Caco-2 (cell line): ENCODE measurements around the gene SLC25A29. TPM values are rescaled to one million over a fixed set of nuclear protein-coding genes. Genes with fewer than 3 reads are reported as not detected.
"Not testable (repeated sequence)": the region's sequence is repeated elsewhere in the genome, so short reads cannot be mapped to it uniquely, and the experiment has no call there.

ENCODE experiments used
- BruUV-seq: library from RNA; stranded (reverse); fragments of 400-500 nt; replicated peaks from 2 replicates; lab custom pipeline; 2021; lab: Mats Ljungman, UMichigan
- CTCF ChIA-PET: fragments of 300-600 bp; sonication (Branson Sonifier 250); formaldehyde crosslinking; loops from one replicate; lab custom pipeline; 2022; ENCODE audit warnings: antibody characterized with exemption; lab: Charles Lee
- POLR2A ChIA-PET: fragments of 300-600 bp; sonication (Branson Sonifier 250); formaldehyde crosslinking; loops from one replicate; lab custom pipeline; 2022; ENCODE audit warnings: antibody characterized with exemption; lab: Charles Lee
- DNase-seq, 2 experiments: peaks; one replicate each; pipeline versions ENCODE4 v3.0.0 to v3.0.0-alpha.2; 2020 to 2022
- H3K27me3 ChIP-seq: replicated peaks from 2 replicates; pipeline ENCODE4 v1.6.0; 2011; ENCODE audit warnings: low read length; ENCODE audit not compliant: control insufficient read depth, insufficient read depth
- H3K36me3 ChIP-seq: 2 replicates; pipeline ENCODE4 v1.5.1; 2011; ENCODE audit warnings: low read length; ENCODE audit not compliant: control insufficient read depth, insufficient read depth
- H3K4me1 ChIP-seq: fragments of 250-450 bp; sonication (Bioruptor Pico); 2 replicates; pipeline ENCODE4 v1.5.1; 2020; ENCODE audit warnings: mild to moderate bottlenecking
- H3K4me3 ChIP-seq: 2 replicates; pipeline ENCODE4 v1.5.1; 2011; ENCODE audit warnings: low read depth, mild to moderate bottlenecking, control low read depth, low read length
- H3K9me3 ChIP-seq: fragments of 250-450 bp; sonication (Bioruptor Pico); 2 replicates; pipeline ENCODE4 v1.5.1; 2020; ENCODE audit warnings: mild to moderate bottlenecking, moderate library complexity
- H3K27ac Mint-ChIP-seq: one replicate; pipeline ENCODE4 v1.8.0; 2022; ENCODE audit warnings: mixed read lengths; ENCODE audit not compliant: unreplicated experiment
- H3K27me3 Mint-ChIP-seq: one replicate; pipeline ENCODE4 v1.8.0; 2022; ENCODE audit warnings: mixed read lengths; ENCODE audit not compliant: insufficient read depth, unreplicated experiment
- H3K36me3 Mint-ChIP-seq: one replicate; pipeline ENCODE4 v1.8.0; 2022; ENCODE audit warnings: mild to moderate bottlenecking, mixed read lengths; ENCODE audit not compliant: insufficient read depth, unreplicated experiment
- H3K4me1 Mint-ChIP-seq: one replicate; pipeline ENCODE4 v1.8.0; 2022; ENCODE audit warnings: low read depth, mixed read lengths; ENCODE audit not compliant: unreplicated experiment
- H3K4me3 Mint-ChIP-seq: one replicate; pipeline ENCODE4 v1.8.0; 2022; ENCODE audit warnings: mild to moderate bottlenecking, moderate library complexity, mixed read lengths; ENCODE audit not compliant: unreplicated experiment
- H3K9me3 Mint-ChIP-seq: one replicate; pipeline ENCODE4 v1.8.0; 2022; ENCODE audit warnings: mixed read lengths; ENCODE audit not compliant: unreplicated experiment
- CTCF ChIP-seq, 2 experiments: fragments of 200-600 bp in 1 of 2; IDR thresholded peaks; 1 replicate in 1 of 2; 2 replicates in 1 of 2; pipeline versions ENCODE4 v1.5.1 to v1.8.0; 2011 to 2022; ENCODE audit warnings: antibody characterized with exemption in 1 of 2, control low read depth in 1 of 2, inconsistent platforms in 1 of 2, low read depth in 1 of 2, low read length in 1 of 2, mild to moderate bottlenecking in 1 of 2, moderate library complexity in 1 of 2; ENCODE audit not compliant: insufficient read depth in 1 of 2, severe bottlenecking in 1 of 2, unreplicated experiment in 1 of 2
- intact Hi-C: fragments of 100-400 bp; cut with micrococcal nuclease; formaldehyde crosslinking; loops from one replicate; pipeline ENCODE4 v1.10.0; 2022; ENCODE audit not compliant: unreplicated experiment
- total RNA-seq: library from RNA; stranded (reverse); gene quantifications from 2 replicates; pipeline ENCODE4 v1.2.3, GENCODE V29; 2022

The SLC25A29 gene
- total RNA-seq, 1 experiment from 2014 or later = 28.5 TPM

DNA sequence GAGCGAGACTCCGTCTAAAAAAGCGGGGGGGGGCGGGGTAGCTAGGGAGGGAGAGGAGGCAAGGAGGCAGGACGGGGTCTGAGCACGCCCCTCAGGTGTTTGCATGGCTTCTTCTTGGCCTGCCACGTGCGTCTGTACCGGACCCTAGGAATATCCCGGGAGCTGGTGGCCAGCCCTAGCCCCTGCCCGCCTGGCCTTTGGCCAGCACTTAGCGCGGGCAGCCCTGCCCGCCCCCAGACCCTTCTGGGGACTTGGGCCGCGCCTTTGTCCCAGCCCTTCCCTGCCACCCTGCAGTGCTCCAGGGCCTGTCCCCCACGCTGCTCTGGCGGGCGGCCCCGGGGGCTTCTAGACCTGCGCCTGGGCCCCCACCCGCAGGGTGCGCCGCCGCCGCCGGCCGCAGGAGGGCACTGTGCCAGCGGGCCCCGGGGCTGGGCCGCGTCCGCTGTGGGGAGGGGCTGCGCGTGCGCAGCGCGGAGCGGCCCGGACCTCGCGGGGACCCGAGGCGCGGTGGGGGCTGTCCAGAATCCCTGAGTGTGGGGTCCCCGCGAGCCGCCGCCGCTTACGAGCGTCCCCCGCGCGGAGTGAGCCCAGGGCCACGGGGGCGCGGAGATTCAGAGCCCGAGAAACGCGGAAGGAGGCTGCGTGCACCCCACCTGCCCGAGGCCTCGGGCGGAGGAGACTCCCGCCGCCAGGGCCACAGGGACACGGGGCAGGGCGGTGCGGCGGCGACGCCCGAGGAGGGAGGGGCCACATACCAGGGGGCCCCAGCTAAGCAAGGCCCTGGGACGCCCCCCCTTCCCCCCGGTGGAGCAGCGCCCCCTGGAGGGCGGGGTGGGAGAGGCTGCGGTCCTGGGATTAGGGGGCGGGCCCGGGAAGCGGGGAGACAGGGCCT is 21.0 kb downstream of the SLC25A29 start:
- POLR2A ChIA-PET = interaction anchor here (0.6 kb wide), 1 partner anchor 78 kb away, joined by 3 read pairs; no protein-coding TSS in a partner anchor
- no peaks in the 10 kb centered on the region for H3K27me3 Mint-ChIP-seq

GRCh38 chr14:100283984-100284881 is 22.0 kb downstream of the SLC25A29 start:
- no peaks in the 10 kb centered on the region for H3K9me3 ChIP-seq
- Mint-ChIP-seq H3K36me3 (peaks cover 52% of the 10 kb centered on the region), H3K27ac (no peak overlapping the region), H3K4me1 (peaks cover 13% of the 10 kb centered on the region), H3K9me3 (no peaks in the 10 kb centered on the region), H3K4me3 (peak overlapping the region; percentile 72), H3K27me3 (no peaks in the 10 kb centered on the region)
- H3K4me3 ChIP-seq = no peak overlapping the region
- H3K36me3 ChIP-seq = no peaks in the 10 kb centered on the region
- no peak for TF ChIP-seq CTCF (IDR thresholded peaks at IDR 0.05; ENCODE audit: insufficient read depth in 1 of 2, low read depth in 1 of 2, low read length in 1 of 2, severe bottlenecking in 1 of 2, unreplicated experiment in 1 of 2)
- TSS peak; percentile 50 for BruUV-seq
- intact Hi-C loops = no loop called here
- no peak for DNase-seq
- CTCF ChIA-PET = interaction anchor here (1.0 to 1.8 kb wide), 3 partner anchors 17 to 93 kb away, joined by 3 to 6 read pairs (median 3); no protein-coding TSS in a partner anchor
- POLR2A ChIA-PET = interaction anchor here (0.6 kb wide), 1 partner anchor 1525 kb away, joined by 6 read pairs; no protein-coding TSS in a partner anchor
- no peaks in the 10 kb centered on the region for H3K27me3 ChIP-seq
- H3K4me1 ChIP-seq = 0 out of 2 replicates have a peak, but pooled peaks cover 5% of the 10 kb centered on the region

More for the DNA sequence above, 21.0 kb downstream of the SLC25A29 start:
- Histone ChIP-seq H3K36me3 (no peaks in the 10 kb centered on the region), H3K9me3 (no peaks in the 10 kb centered on the region), H3K27me3 (no peaks in the 10 kb centered on the region), H3K4me1 (0 out of 2 replicates have a peak, but pooled peaks cover 5% of the 10 kb centered on the region), H3K4me3 (peak overlapping the region; percentile 84)
- peaks cover 45% of the 10 kb centered on the region for H3K36me3 Mint-ChIP-seq
- no TSS peak for BruUV-seq
- DNase-seq = peak; percentile 72 to 88
- H3K9me3 Mint-ChIP-seq = no peaks in the 10 kb centered on the region
- peak; percentile 65 to 89 for TF ChIP-seq CTCF (IDR thresholded peaks at IDR 0.05; ENCODE audit: insufficient read depth in 1 of 2, low read depth in 1 of 2, low read length in 1 of 2, severe bottlenecking in 1 of 2, unreplicated experiment in 1 of 2)
- peaks cover 6% of the 10 kb centered on the region for H3K4me1 Mint-ChIP-seq
- peak overlapping the region; percentile 68 for H3K27ac Mint-ChIP-seq
- intact Hi-C loops = loop anchor here (1.0 kb wide), 2 partner anchors 14 to 92 kb away; no protein-coding TSS in a partner anchor
- H3K4me3 Mint-ChIP-seq = peak overlapping the region; percentile 72
- CTCF ChIA-PET = interaction anchor here (0.6 to 1.8 kb wide), 9 partner anchors 18 to 1067 kb away, joined by 3 to 6 read pairs (median 3); no protein-coding TSS in a partner anchor

- H3K9me3 ChIP-seq, DNase-seq, intact Hi-C loops, H3K9me3 Mint-ChIP-seq, H3K4me3 ChIP-seq, H3K36me3 ChIP-seq, H3K4me3 Mint-ChIP-seq, H3K27me3 Mint-ChIP-seq, H3K27me3 ChIP-seq, BruUV-seq, H3K4me1 ChIP-seq, H3K27ac Mint-ChIP-seq: not testable (repeated sequence)
- CTCF ChIA-PET = interaction anchor here (1.2 to 1.8 kb wide), 2 partner anchors 43 to 94 kb away, joined by 3 to 6 read pairs; no protein-coding TSS in a partner anchor
- H3K36me3 Mint-ChIP-seq = peaks cover 52% of the 10 kb centered on the region
- H3K4me1 Mint-ChIP-seq = peaks cover 13% of the 10 kb centered on the region
- POLR2A ChIA-PET = interaction anchor here (0.6 kb wide), 1 partner anchor 1526 kb away, joined by 6 read pairs; no protein-coding TSS in a partner anchor
Observed at GRCh38 chr14:100283436-100283835, 22.8 kb downstream of the SLC25A29 start.
